Amniotic epithelial cell (primary cell): ENCODE results near the gene ANKIB1.
"Not testable (repeated sequence)": the region's sequence is repeated elsewhere in the genome, so short reads cannot be mapped to it uniquely, and the experiment has no call there.

Experiments used
- DNase-seq: peaks from one replicate; pipeline ENCODE4 v3.0.0-alpha.2; 2010; ENCODE audit warnings: low read depth

The ANKIB1 gene

DNA sequence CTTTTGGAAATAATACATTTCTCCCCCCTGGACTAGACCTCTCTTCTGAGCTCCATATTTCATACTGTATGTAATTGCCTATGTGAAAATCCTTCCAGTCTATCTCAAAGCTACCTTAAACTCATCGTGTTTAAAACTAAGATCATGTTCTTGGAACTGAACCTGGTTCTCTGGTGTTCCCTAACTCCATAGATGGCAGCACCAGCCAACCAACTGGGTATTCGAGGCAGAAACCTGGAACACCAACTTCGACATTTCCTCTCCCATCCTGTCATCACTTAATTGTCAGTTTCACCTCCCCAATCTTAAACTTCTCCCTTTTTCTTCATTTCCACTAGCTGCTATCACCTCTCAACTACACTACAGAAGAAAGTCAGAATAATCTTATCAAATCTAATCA lies 87.0 kb downstream of the ANKIB1 start:
- DNase-seq, result no peak

DNA sequence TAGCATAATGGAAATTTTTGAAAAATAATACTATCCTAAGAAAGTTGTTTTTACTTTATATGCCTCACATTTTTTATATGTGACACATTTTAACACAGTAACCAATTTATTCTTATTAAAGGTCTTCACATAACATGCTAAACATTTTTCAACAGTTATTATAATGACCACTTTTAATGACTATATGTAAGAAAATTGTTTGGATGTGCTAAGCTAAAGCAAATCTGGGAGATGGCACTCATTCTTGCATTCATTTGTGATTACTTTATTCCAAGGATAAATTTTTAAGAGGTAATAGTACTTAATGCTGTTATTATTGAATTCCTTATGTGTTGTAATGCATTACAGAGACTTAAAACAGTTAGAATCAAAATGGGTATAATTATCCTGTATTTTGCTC lies 88.1 kb downstream of the ANKIB1 start:
- no peak for DNase-seq

DNA sequence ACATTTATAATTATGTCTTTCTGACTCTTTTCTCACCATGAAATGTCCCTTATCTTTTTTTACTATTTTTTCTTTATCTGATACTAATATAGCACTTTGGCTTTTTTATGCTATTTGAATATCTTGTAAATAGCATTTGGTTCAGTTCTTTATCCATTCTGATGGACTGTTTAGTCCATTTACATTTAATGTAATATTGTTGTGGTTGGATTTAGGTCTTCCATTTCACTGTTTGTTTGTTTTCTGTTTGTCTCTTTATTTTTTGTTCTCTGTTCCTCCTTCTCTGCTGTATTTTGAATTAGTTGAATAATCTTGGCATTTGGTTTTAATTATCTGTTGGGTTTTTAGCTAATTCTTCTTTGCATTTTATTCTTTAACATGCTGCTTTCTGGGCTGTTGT lies 89.8 kb downstream of the ANKIB1 start:
- no peak for DNase-seq

DNA sequence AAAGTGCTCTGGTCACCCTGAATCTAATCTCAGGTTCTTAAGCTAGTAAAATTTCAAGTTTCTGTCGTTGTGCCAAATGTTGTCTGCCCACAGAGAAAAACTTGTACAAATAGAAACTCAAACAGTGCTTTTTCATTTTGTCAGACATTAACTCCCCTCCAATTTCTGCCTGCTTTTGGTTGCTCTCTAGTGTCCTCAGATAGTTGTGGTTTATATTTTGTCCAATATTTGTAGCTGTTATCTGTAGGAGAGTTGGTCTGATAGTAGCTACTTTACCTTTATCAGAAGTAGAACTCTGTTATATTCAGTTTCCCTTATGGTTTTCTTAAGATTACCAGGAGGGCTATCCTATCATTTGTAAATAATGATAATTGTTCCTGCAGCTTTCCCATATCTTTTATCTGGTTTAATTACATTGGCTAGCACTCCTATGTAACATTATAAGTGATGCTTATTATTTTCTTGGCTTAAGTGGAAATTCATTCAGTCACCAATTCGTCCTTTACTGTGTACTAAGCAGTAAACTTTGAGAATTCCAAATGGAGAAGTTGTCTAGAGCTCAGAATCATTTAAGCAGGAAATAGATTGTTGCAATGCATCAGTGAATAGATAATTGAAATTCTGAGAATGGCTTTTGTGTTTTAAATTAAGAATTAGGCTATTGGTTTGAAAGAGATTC lies 91.0 kb downstream of the ANKIB1 start:
- DNase-seq, result peak; percentile 6

DNA sequence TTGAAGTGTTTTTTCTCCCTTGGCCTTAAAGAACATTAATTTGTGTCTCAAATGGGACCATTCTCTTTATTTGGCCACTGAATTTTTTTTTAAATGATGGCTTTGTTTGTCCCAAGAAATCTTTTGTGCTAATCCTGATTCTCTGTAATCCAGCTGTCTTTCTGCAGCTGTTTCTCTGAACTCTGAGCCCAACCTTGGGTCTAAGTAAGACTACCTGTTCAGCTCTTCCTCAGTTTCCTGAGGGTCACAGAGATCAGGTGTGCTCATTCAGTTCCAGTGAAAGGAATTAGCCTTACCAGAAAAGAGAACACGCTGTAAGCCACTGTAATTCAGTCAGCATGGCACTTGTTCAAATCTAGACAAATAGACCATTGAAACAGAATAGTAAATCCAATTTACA lies 94.2 kb downstream of the ANKIB1 start:
- no peak for DNase-seq

DNA sequence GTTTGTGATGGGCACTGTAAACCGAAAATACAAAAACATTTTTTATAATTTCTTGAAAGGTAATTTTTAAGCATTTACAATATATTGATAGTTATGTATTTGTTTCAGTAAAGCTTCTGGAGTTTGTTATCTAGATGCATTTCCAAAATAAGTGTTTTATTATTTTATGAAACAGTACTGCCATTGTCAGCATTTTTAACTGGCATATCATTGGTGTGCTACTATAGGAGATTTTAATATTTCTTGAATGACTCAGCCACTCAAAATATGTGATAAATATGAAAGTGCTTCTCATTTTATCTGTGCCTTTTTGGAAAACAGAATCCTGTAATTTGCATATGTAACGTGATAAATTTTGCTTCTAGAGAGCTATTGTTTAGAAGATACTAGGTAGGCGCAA lies 97.9 kb downstream of the ANKIB1 start:
- DNase-seq, result peak; percentile 8

DNA sequence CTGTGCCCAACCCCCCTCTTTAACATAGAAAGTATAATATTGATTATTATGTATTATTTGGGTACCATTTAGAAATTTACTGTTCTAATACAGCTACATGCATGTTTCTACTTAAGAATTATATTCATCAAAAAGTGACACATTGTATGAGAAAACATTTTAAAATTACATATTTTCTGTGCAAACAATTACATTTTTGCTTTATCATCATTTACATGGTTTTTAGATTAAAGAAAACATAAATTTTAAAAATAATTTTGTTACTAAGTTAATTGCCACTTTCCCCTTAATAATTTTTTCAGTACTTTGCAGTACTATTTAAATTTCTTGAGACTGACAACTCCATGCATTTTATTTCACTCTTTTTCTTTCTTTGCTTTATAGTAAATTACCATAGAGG lies 106.2 kb downstream of the ANKIB1 start:
- DNase-seq, result no peak

DNA sequence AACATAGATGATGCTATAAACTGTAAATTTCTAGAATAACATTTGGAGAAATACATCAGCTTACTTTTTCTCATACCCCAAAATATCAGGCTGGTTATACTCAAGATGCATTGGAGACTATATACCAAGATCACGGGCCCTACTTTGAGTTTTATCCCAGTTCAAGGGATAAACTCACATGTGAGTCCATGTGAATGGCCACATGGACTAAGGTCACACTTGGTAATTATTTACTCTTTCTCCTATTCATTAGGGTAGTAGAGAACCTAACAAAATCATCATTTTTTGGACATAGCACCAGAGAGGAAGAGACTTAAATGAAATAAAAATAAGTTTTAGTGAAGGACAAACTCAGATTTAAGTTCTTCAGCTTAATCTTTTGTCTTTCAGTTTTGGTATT lies 108.4 kb downstream of the ANKIB1 start:
- DNase-seq, result no peak

DNA sequence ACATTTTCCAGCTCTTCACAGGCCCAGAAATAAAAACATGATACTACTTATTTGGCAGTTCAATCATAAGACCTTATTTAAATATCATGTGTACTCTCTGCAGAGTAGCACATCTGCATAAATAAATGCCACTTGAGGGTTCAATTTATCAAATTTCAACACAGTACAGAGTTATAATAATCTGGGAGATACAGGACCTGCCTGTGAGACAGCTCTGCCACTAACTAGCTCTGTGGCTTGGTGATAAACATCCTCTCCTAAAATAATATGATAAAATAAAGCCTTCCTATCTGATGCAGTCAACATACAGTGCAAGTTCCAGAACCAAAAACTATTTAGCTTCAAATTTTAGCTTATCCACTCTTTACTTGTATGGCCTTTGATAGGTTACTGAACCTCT lies 110.6 kb downstream of the ANKIB1 start:
- no peak for DNase-seq

DNA sequence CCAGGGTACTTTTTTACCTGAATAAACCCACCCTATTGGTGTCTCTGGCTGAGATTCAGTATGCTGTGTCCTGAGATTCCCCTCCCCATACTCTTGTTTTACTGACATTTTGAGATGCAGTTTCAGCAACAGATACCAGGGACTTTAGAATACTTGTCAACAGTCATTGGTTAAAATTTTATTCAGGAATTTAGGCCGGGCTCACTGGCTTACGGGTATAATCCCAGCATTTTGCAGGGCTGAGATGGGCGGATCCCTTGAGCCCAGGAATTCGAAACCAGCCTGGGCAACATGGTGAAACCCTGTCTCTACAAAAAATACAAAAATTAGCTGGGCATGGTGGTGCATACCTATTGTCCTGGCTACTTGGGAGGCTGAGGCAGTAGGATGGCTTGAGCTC lies 111.5 kb downstream of the ANKIB1 start:
- DNase-seq, result no peak

DNA sequence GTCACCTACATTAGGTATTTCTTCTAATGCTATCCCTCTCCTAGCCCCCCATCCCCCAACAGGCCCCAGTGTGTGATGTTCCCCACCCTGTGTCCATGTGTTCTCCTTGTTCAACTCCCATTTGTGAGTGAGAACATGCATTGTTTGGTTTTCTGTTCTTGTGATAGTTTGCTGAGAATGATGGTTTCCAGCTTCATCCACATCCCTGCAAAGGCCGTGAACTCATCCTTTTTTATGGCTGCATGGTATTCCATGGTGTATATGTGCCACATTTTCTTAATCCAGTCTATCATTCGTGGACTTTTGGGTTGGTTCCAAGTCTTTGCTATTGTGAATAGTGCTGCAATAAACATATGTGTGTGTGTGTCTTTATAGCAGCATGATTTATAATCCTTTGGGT lies 113.4 kb downstream of the ANKIB1 start:
- DNase-seq, result not testable (repeated sequence)

DNA sequence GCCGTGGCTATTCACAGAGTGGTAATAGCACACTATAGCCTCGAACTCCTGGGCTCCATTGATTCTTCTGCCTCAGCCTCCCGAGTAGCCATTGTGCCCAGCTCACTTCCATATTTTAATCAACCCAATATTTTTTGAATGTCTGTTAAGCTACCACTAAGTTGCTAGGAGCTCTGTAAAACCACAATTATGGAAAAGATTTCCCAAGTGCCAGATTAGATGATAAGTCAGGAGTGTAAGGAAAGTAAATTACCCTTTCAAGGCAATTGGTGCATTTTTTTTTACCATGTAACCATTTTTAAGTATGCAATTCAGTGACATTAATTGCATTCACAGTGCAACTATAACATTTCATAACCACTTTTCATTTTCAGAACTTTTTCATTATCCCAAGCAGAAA lies 114.0 kb downstream of the ANKIB1 start:
- DNase-seq, result peak; percentile 80

DNA sequence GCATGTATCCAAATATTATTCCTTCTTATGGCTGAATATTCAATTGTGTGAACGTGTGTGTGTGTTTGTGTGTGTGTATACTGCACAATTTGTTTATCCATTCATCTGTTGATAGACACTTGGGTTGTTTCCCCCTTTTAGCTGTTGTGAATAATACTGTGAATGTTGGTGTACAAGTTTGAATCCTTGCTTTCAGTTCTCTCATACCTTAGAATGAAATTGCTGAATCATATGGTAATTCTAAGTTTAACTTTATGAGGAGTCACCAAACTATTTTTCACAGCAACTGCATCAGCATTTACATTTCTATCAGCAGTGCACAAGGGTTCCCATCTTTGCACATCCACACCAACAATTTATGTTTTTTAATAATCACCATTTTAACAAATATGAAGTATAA lies 114.6 kb downstream of the ANKIB1 start:
- peak; percentile 29 for DNase-seq

DNA sequence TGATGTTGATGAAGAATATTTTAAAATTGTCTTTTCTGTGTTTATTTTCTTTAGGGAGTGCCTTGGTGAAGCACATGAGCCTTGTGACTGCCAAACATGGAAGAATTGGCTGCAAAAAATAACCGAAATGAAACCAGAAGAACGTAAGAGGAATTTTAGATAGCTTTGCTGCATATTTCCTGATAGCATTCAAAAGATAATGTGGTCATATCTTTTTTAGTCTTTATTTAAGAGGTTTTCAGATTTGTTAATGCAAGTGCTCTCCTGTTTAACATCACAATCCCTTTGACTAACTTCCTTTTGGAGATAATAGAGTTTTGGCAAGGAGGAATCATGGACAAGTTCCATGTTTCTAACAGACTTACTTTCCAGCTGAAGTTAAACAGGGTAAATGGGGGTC lies 116.4 kb downstream of the ANKIB1 start:
- no peak for DNase-seq

DNA sequence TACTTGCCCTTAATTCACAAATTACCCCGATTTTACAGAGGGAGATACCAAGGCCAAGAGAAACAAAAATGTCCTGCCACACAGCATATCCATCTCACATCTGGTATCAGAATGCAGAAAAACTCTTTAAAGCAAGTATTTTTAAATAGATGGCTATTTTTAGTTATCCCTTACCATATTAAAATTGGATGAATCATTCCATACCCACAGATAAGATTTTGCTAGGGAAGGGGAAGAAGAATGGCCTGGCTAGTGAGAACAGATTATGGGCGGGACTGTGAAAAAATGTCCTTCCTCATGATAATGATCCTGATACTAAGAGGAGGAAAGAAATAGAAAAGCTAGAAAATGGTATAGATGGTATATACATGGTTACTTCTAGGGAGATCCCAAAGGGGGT lies 121.0 kb downstream of the ANKIB1 start:
- peak; percentile 27 for DNase-seq

DNA sequence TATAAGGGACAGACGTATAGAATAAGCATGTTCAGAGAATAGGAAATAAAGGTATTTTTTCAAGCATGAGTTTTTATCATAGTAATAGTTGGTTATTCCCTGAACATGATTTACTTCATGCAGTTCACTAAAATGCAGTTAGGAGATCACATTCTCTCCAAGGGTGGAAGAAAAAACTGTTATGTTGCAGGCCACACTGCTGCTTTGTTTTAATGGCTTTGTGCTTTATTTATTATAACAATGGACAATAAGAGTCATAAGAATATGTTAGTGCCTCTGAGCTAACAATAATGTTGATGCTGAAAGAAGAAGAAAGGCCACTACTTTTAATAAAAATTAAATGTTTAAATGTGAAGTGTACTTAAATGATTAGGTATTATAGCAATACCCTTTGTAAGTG lies 123.0 kb downstream of the ANKIB1 start:
- no peak for DNase-seq

DNA sequence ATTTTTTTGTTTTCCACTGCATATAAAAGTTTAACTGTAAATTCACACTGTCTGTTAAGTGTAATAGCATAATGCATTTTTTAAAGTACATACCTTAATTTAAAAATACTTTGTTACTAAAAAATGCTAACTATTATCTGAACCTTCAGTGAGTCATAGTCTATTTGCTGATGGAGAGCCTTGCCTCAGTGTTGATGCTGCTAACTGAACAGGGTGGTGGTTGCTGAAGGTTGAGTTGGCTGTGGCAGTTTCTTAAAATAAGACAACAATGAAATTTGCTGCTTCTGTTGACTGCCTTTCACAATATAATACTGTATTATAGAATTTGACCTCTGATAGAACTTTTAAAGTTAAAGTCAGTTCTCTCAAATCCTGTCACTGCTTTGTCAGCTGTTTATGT lies 129.2 kb downstream of the ANKIB1 start:
- DNase-seq, result no peak

DNA sequence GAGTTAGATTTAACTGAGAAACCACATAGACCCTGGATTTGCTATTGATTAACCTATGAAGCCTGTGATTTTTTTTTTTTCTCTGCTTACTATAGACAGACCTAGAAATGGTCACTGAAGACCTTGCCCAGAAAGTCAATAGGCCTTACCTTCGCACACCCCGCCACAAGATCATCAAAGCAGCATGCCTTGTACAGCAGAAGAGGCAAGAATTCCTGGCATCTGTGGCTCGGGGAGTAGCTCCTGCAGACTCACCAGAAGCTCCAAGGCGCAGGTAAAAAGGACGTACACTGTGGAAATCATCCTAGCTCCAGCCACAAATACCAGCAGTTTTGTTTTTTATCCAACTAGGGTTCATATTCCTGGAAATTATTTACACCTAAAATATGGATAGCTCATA lies 145.3 kb downstream of the ANKIB1 start:
- no peak for DNase-seq

DNA sequence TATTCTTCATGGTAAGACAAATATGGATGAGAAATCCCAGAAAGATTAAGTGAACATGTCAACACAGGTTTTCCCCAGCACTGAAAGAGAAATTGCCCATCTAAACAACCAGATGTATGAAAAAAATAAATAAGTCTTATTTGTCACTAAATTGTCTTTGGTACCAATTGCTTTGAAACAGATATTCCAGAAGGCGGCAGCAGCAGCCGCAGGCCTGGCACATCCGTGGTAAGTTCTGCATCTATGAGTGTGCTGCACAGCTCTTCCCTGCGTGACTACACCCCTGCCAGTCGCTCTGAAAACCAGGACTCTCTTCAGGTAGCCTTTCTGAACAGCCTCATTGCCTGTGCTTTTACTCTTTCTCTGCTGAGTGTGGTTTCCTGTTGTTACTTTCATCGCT lies 151.8 kb downstream of the ANKIB1 start:
- no peak for DNase-seq

DNA sequence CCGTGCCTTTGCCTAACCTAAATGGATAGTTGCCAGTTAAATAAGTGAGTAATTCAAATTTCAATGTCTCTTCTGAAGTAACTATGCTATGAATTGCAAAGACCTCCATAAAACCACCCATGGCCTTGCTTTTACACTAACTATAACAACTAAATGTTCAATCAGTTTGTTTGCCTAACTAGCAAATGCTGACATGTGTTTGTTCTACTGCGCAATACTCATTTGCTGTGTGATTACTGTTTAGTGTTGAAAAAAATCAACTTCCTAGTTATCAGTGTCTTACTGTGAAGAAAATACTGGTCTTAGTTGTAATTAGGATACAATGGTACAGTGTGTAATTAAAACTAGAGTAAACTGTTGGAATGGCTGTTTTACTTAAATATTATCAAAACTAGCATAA lies 154.2 kb downstream of the ANKIB1 start:
- DNase-seq, result no peak

DNA sequence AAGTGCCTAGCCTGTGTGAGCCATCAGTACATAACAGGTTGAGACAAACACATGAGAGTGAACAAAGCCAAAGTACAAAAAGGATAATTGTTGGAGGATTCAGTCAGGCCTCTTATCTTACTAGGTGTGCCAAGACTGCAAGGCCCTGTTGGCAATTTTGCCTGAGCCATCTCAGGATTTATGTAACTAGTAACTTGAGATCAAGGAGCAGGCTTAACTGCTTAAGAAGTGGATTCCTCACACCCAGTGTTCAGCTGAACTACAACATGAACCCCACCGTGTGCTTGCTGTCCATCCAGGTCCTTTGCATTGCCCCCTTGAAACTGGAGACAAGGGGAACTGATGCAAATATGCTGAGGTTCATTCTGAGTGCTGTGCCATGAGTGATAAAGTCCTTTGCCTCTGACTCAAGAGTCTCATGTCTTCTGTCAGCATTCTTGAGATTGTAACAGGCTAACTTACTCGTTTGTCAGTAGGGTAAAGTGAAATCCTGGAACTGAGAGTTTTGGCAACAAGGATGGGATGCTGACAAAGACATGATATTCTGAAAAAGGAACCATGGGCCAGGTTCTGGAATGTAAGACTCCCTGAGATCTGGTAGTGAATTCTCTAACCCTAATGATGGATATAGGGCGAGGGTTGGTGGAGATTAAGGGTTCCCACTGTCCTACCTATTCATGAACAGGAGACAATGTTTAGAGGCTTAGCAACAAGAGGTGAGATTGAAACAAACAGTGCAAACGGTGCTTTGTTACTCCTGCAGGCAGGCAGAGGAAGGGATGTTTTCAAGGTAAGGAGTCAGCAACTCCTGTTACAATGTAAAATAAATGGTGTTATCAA lies 157.4 kb downstream of the ANKIB1 start:
- peak; percentile 75 for DNase-seq

DNA sequence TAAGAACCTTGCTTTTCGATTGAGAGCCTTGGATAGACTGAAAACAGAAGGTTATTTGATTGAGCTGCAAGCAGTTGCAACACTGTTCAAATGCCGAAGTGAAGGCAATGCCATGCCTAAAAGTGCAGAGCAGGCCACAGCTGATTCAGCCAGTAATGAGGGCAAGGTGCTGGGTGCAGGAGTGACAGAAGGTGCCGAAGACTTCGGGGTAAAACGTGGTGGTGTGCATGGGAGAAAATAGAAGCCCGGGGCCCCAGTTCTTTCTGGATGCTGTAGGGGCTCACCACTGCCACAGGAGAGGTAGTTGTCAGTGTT lies 157.9 kb downstream of the ANKIB1 start:
- no peak for DNase-seq

DNA sequence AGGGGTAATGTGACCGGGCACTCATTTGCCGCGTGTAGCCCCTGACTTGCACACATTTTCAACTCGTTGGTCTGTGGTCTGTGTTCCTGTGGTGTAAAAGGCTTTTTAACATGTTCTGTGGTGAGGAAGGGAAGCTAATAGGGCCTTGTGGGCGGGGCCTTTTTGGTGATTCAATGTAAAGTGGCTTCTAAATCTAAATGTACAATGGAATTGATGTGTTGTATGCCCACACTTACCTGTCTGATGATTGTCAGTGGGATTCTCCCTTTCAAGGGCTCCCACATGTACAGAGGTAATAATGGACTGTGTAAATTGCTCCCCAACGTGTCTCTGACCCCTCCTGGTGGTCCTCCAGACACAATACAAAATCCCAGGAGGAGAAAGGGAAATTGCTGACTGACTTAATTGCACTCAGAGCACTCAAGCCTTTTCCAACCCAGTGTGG lies 158.4 kb downstream of the ANKIB1 start:
- DNase-seq, result no peak

DNA sequence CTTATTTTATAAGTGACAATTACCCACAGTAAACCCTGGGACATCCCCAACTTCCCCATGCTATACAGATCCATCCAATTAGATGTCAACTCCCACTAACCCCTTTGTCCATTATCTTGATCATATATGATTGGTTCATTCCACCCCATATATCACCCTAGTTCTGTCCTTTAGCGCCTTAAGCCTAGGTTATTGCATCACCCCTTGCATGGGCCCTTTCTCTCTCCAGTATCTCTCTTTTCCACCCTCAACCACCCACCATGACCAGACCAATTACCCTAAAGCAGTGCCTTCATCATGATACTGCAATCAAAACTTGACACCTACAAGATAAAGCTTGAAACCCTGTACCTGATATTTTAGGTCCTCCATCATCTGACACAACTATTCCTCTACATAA lies 163.6 kb downstream of the ANKIB1 start:
- DNase-seq, result no peak
